ENCODE data around the gene DNM1.
"Not testable (repeated sequence)": the region's sequence is repeated elsewhere in the genome, so short reads cannot be mapped to it uniquely, and the experiment has no call there.

DNM1 gene

DNA sequence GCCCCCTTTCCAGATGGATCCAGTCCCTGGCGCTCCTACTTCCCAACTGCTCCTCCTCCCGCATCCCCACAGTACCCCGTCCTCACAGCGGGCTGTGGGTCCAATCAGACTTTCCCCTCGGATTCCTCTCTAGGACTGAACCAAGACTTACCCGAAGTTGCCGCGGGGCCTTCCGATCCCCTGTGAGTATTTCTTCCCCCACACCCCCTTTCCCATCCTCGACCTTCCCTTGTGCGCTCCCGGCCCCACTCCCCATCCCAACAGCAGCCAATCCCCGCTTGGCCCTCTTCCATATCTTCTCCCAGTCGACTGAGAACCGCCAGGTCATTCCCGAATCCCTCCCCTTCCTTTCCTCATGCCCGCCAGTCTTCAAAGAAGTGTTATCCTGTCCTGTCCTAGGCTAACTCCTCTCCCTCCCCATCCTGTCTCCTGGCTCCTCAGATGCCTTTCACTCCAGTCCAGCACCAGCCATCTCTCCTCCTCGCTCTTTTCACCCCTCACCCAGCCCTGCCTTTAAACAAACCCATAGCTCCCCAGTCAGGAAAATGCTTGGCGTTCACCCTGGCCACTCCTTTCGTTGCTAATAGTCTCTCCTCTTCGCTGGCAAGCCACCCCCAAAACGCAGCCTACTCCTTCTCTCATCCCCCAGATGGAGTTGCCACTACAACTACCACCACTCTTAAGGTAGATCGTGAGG, 73.5 kb downstream of the DNM1 start:
- DNase-seq (no peak), ATAC-seq (ENCODE audit: insufficient read depth, low read depth) (no peak)
- peak overlapping the region; percentile 62 to 79; a peak in 3 of 4 replicates for H3K4me3 ChIP-seq (ENCODE audit: low read depth in 1 of 2, low read length in 2 of 2)
- peaks cover 29% of the 10 kb centered on the region for H3K79me2 ChIP-seq (ENCODE audit: insufficient read depth, low read length)
- H3K4me2 ChIP-seq (ENCODE audit: insufficient read depth, low read length), result peak overlapping the region; percentile 78
- peak overlapping the region; percentile 79 for H3K9ac ChIP-seq (ENCODE audit: low read depth, low read length)
- H3K36me3 ChIP-seq (ENCODE audit: insufficient read depth, low read length), result peaks cover 11% of the 10 kb centered on the region; the same call in 1 of the 2 replicates
- peaks cover 32% of the 10 kb centered on the region for H3K4me1 ChIP-seq (ENCODE audit: insufficient read depth, low read length)
- H4K20me1 ChIP-seq (ENCODE audit: insufficient read depth, low read length), result no peaks in the 10 kb centered on the region
- H3K9me3 ChIP-seq (ENCODE audit: insufficient read depth, low read length, severe bottlenecking), result no peaks in the 10 kb centered on the region
- H3K27me3 ChIP-seq (ENCODE audit: insufficient read depth, low read length, poor library complexity), result no peaks in the 10 kb centered on the region
- H3K27ac ChIP-seq (ENCODE audit: low read length), result peak overlapping the region; percentile 80
- TF ChIP-seq EZH2 (IDR thresholded peaks at IDR 0.05; ENCODE audit: borderline replicate concordance, low read depth, low read length, severe bottlenecking), result no peak
- TF ChIP-seq, protein P1, sequence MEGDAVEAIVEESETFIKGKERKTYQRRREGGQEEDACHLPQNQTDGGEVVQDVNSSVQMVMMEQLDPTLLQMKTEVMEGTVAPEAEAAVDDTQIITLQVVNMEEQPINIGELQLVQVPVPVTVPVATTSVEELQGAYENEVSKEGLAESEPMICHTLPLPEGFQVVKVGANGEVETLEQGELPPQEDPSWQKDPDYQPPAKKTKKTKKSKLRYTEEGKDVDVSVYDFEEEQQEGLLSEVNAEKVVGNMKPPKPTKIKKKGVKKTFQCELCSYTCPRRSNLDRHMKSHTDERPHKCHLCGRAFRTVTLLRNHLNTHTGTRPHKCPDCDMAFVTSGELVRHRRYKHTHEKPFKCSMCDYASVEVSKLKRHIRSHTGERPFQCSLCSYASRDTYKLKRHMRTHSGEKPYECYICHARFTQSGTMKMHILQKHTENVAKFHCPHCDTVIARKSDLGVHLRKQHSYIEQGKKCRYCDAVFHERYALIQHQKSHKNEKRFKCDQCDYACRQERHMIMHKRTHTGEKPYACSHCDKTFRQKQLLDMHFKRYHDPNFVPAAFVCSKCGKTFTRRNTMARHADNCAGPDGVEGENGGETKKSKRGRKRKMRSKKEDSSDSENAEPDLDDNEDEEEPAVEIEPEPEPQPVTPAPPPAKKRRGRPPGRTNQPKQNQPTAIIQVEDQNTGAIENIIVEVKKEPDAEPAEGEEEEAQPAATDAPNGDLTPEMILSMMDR (IDR thresholded peaks at IDR 0.05; ENCODE audit: borderline replicate concordance, extremely low read depth, low read length, poor library complexity, severe bottlenecking), result no peak
- peak overlapping the region; percentile 90 for H2AFZ ChIP-seq (ENCODE audit: low read depth, low read length)

DNA sequence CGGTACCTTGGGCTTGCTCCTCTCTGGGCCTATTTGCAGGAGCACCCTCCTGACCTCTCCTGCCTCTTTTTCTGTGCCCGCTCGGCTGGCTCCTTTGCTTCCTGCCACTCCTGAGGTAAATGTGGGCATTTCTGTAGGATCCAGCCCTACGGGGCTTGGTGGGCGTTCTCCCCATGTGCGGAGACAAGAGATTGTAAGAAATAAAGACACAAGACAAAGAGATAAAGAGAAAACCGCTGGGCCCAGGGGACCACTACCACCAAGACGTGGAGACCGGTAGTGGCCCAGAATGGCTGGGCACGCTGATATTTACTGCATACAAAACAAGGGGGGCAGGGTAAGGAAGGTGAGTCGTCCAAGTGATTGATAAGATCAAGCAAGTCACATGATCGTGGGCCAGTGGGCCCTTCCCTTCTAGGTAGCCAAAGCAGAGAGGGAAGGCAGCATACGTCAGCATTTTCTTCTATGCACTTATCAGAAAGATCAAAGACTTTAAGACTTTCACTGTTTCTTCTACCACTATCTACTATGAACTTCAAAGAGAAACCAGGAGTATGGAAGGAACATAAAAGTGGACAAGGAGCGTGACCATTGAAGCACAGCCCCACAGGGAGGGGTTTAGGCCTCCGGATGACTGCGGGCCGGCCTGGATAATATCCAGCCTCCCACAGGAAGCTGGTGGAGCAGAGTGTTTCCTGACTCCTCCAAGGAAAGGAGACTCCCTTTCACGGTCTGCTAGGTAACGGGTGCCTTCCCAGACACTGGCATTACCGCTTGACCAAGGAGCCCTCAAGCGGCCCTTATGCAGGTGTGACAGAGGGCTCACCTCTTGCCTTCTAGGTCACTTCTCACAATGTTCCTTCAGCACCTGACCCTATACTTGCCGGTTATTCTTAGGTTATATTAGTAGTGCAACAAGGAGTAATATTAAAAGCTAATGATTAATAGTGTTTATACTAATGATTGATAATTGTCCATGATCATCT, 76.2 kb downstream of the DNM1 start:
- not testable (repeated sequence) for H3K27me3 ChIP-seq (ENCODE audit: insufficient read depth, low read length, poor library complexity); H3K4me2 ChIP-seq (ENCODE audit: insufficient read depth, low read length); DNase-seq; H3K27ac ChIP-seq (ENCODE audit: low read length); H4K20me1 ChIP-seq (ENCODE audit: insufficient read depth, low read length); H3K9me3 ChIP-seq (ENCODE audit: insufficient read depth, low read length, severe bottlenecking); ATAC-seq (ENCODE audit: insufficient read depth, low read depth); H3K9ac ChIP-seq (ENCODE audit: low read depth, low read length); H2AFZ ChIP-seq (ENCODE audit: low read depth, low read length); H3K36me3 ChIP-seq (ENCODE audit: insufficient read depth, low read length); H3K4me3 ChIP-seq (ENCODE audit: low read depth in 1 of 2, low read length in 2 of 2)
- peaks cover 24% of the 10 kb centered on the region for H3K79me2 ChIP-seq (ENCODE audit: insufficient read depth, low read length)
- H3K4me1 ChIP-seq (ENCODE audit: insufficient read depth, low read length), result peaks cover 25% of the 10 kb centered on the region

DNA sequence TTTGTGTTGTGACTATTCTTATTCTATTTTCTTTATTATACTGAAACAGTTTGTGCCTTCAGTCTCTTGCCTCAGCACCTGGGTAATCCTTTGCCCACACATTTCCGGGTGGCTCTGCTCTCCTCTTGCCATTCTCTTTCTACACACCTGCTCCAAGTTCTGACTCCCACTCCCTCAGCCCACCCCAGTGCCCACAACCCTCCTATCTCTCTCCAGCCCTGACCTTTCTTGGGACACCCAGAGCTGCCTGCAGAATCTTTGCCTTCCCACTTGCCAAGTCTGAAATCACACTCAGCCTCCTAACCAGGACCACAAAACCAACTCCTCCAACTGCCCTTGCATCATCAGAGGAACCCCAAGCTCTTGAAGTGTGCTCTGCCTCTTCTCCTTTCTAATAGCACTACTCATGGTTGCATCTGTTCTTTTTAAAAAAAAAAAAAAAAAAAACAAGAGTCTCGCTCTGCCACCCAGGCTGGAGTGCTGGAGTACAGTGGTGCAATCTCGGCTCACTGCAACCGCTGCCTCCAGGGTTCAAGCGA, 77.0 kb downstream of the DNM1 start:
- H3K27ac ChIP-seq (ENCODE audit: low read length), result no peak overlapping the region
- no peak overlapping the region for H2AFZ ChIP-seq (ENCODE audit: low read depth, low read length)
- H3K4me2 ChIP-seq (ENCODE audit: insufficient read depth, low read length), result no peak overlapping the region
- no peak overlapping the region for H3K9ac ChIP-seq (ENCODE audit: low read depth, low read length)
- ATAC-seq (ENCODE audit: insufficient read depth, low read depth) (no peak), DNase-seq (no peak)
- peaks cover 17% of the 10 kb centered on the region for H3K79me2 ChIP-seq (ENCODE audit: insufficient read depth, low read length)
- no peaks in the 10 kb centered on the region for H3K27me3 ChIP-seq (ENCODE audit: insufficient read depth, low read length, poor library complexity)
- H3K4me1 ChIP-seq (ENCODE audit: insufficient read depth, low read length), result peaks cover 17% of the 10 kb centered on the region
- no peaks in the 10 kb centered on the region for H4K20me1 ChIP-seq (ENCODE audit: insufficient read depth, low read length)
- H3K36me3 ChIP-seq (ENCODE audit: insufficient read depth, low read length), result no peaks in the 10 kb centered on the region; the same call in 1 of the 2 replicates
- no peak for TF ChIP-seq EZH2 (IDR thresholded peaks at IDR 0.05; ENCODE audit: borderline replicate concordance, low read depth, low read length, severe bottlenecking)
- TF ChIP-seq, protein P1 (IDR thresholded peaks at IDR 0.05; ENCODE audit: borderline replicate concordance, extremely low read depth, low read length, poor library complexity, severe bottlenecking), result no peak
- H3K4me3 ChIP-seq (ENCODE audit: low read depth in 1 of 2, low read length in 2 of 2), result no peak overlapping the region
- H3K9me3 ChIP-seq (ENCODE audit: insufficient read depth, low read length, severe bottlenecking), result no peaks in the 10 kb centered on the region

Data from DND-41 (cell line).